ENCODE measurements around the gene RPS6KA1. TPM values are rescaled to one million over a fixed set of nuclear protein-coding genes. Genes with fewer than 3 reads are reported as not detected.

RPS6KA1 gene
- total RNA-seq, 2 experiments from 2014 or later: 72.2 to 91.0 TPM

GRCh38 chr1:26520339-26520738, 9.2 kb upstream of the RPS6KA1 start:
- Histone ChIP-seq H3K4me2 (ENCODE audit: low read length) (no peak overlapping the region), H3K36me3 (ENCODE audit: insufficient read depth, low read length) (no peaks in the 10 kb centered on the region), H3K4me1 (ENCODE audit: insufficient read depth, low read length, poor library complexity, severe bottlenecking) (no peaks in the 10 kb centered on the region), H2AFZ (ENCODE audit: low read length) (no peak overlapping the region), H3K9me2 (ENCODE audit: insufficient read depth, low read length) (no peaks in the 10 kb centered on the region), H3K27ac (ENCODE audit: low read depth, low read length, poor library complexity, severe bottlenecking) (no peak overlapping the region), H3K4me3 (ENCODE audit: low read depth, low read length, poor library complexity, severe bottlenecking) (no peak overlapping the region), H4K20me1 (ENCODE audit: insufficient read depth, low read length) (no peaks in the 10 kb centered on the region), H3K9me3 (ENCODE audit: low read length) (no peaks in the 10 kb centered on the region), H3K79me2 (ENCODE audit: insufficient read depth, low read depth, low read length) (no peaks in the 10 kb centered on the region)
- ChIA-PET CTCF (ENCODE audit: unreplicated experiment) (no interaction called here), POLR2A (no interaction called here)
- BruUV-seq (replicated peaks): no TSS peak
- intact Hi-C loops (cut with micrococcal nuclease; ENCODE audit: unreplicated experiment): no loop called here
- no peak for TF ChIP-seq EZH2phosphoT487 (IDR thresholded peaks at IDR 0.05; ENCODE audit: borderline replicate concordance, low read depth, low read length)
- TF ChIP-seq CTCF (conservative IDR thresholded peaks at IDR 0.05; ENCODE audit: low read length): no peak
- DNase-seq (ENCODE audit: low spot score): no peak

DNA sequence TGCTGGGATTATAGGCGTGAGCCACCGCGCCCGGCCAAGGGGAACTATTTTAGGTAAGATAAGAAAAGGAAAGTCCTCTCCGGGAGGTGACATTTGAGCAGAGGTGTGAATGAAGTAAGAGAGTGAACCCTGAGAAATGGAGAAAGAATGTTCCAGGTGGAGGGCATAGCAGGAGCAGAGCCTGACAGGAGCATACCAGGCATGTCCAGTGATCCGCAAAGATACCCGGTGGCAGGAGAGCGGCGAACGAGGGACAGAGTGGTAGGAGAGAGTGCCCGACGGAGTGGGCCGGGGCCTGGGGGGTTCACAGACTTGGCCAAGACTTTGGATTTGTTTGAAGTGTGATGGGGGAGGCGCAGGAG, 7.9 kb upstream of the RPS6KA1 start:
- TF ChIP-seq CTCF (conservative IDR thresholded peaks at IDR 0.05; ENCODE audit: low read length): no peak
- no peak for TF ChIP-seq EZH2phosphoT487 (IDR thresholded peaks at IDR 0.05; ENCODE audit: borderline replicate concordance, low read depth, low read length)
- no peak overlapping the region for H3K4me2 ChIP-seq (ENCODE audit: low read length)
- H3K9me2 ChIP-seq (ENCODE audit: insufficient read depth, low read length): no peaks in the 10 kb centered on the region
- CTCF ChIA-PET (ENCODE audit: unreplicated experiment): no interaction called here
- intact Hi-C loops (cut with micrococcal nuclease; ENCODE audit: unreplicated experiment): no loop called here
- no peaks in the 10 kb centered on the region for H3K4me1 ChIP-seq (ENCODE audit: insufficient read depth, low read length, poor library complexity, severe bottlenecking)
- no peak for DNase-seq (ENCODE audit: low spot score)
- no peaks in the 10 kb centered on the region for H3K36me3 ChIP-seq (ENCODE audit: insufficient read depth, low read length)
- H3K9me3 ChIP-seq (ENCODE audit: low read length): no peaks in the 10 kb centered on the region
- H4K20me1 ChIP-seq (ENCODE audit: insufficient read depth, low read length): no peaks in the 10 kb centered on the region
- H3K27ac ChIP-seq (ENCODE audit: low read depth, low read length, poor library complexity, severe bottlenecking): no peak overlapping the region
- POLR2A ChIA-PET: no interaction called here
- H2AFZ ChIP-seq (ENCODE audit: low read length): no peak overlapping the region
- BruUV-seq (replicated peaks): no TSS peak
- H3K79me2 ChIP-seq (ENCODE audit: insufficient read depth, low read depth, low read length): no peaks in the 10 kb centered on the region
- no peak overlapping the region for H3K4me3 ChIP-seq (ENCODE audit: low read depth, low read length, poor library complexity, severe bottlenecking)

GRCh38 chr1:26522073-26522472, 7.5 kb upstream of the RPS6KA1 start:
- Histone ChIP-seq H3K4me3 (ENCODE audit: low read depth, low read length, poor library complexity, severe bottlenecking) (no peak overlapping the region), H3K79me2 (ENCODE audit: insufficient read depth, low read depth, low read length) (no peaks in the 10 kb centered on the region), H3K4me1 (ENCODE audit: insufficient read depth, low read length, poor library complexity, severe bottlenecking) (no peaks in the 10 kb centered on the region), H3K9me2 (ENCODE audit: insufficient read depth, low read length) (no peaks in the 10 kb centered on the region), H3K4me2 (ENCODE audit: low read length) (no peak overlapping the region), H2AFZ (ENCODE audit: low read length) (no peak overlapping the region), H3K9me3 (ENCODE audit: low read length) (no peaks in the 10 kb centered on the region), H3K27ac (ENCODE audit: low read depth, low read length, poor library complexity, severe bottlenecking) (no peak overlapping the region), H4K20me1 (ENCODE audit: insufficient read depth, low read length) (no peaks in the 10 kb centered on the region), H3K36me3 (ENCODE audit: insufficient read depth, low read length) (no peaks in the 10 kb centered on the region)
- BruUV-seq (replicated peaks): no TSS peak
- DNase-seq (ENCODE audit: low spot score): no peak
- POLR2A ChIA-PET: no interaction called here
- CTCF ChIA-PET (ENCODE audit: unreplicated experiment): no interaction called here
- TF ChIP-seq EZH2phosphoT487 (IDR thresholded peaks at IDR 0.05; ENCODE audit: borderline replicate concordance, low read depth, low read length): no peak
- no peak for TF ChIP-seq CTCF (conservative IDR thresholded peaks at IDR 0.05; ENCODE audit: low read length)
- intact Hi-C loops (cut with micrococcal nuclease; ENCODE audit: unreplicated experiment): no loop called here
